K562 (cell line): ENCODE measurements around the gene GP2. TPM values are rescaled to one million over a fixed set of nuclear protein-coding genes. Genes with fewer than 3 reads are reported as not detected.

Experiments used
- ATAC-seq: fragments of 200-7000 bp; cut with Tn5 transposase; 3 replicates; pipeline ENCODE4 v1.9.1; 2020; ENCODE audit warnings: moderate library complexity
- BruUV-seq: library from RNA; stranded (reverse); fragments of 400-500 nt; replicated peaks from 2 replicates; lab custom pipeline; 2021; lab: Mats Ljungman, UMichigan
- CTCF ChIA-PET: fragments of 300-600 bp; formaldehyde crosslinking; extraction: SDS; loops from one replicate; lab custom pipeline; 2021; ENCODE audit warnings: low intra/inter-chr PET ratio; lab: Yijun Ruan, JAX
- POLR2A ChIA-PET: fragments of 300-600, 350-650 bp; sonication (Branson Sonifier 250); formaldehyde crosslinking; extraction: SDS; loops from one replicate; lab custom pipeline; 2021; ENCODE audit warnings: antibody characterized with exemption, inconsistent platforms; lab: Yijun Ruan, JAX
- DNase-seq, 4 experiments: peaks; one replicate each; pipeline versions ENCODE4 v3.0.0 to v3.0.0-alpha.2; 2011 to 2018; ENCODE audit warnings: low spot score in 3 of 4, mixed read lengths in 3 of 4; ENCODE audit errors: extremely low read depth in 1 of 4
- FAIRE-seq: peaks from 2 replicates; lab custom pipeline; 2011; peaks lifted over from hg19 to GRCh38; lab: Jason Lieb, UNC
- H2AFZ ChIP-seq: 2 replicates; pipeline ENCODE4 v1.6.0; 2011; ENCODE audit warnings: low read depth, low read length, control low read depth, inconsistent platforms
- H3K27ac ChIP-seq: fragments of 200-600 bp; 3 replicates; pipeline ENCODE4 v1.8.0; 2011; ENCODE audit warnings: low read depth, mild to moderate bottlenecking, control low read depth, inconsistent platforms, low read length, moderate library complexity, mixed read lengths; ENCODE audit errors: extremely low read depth
- H3K27me3 ChIP-seq, 2 experiments: fragments of 300-600 bp in 1 of 2; 2 replicates in 1 of 2; 3 replicates in 1 of 2; pipeline versions ENCODE4 v1.6.0 to v1.8.0; 2011; ENCODE audit warnings: inconsistent platforms in 2 of 2, low read length in 2 of 2, mild to moderate bottlenecking in 1 of 2, mixed read lengths in 1 of 2, moderate library complexity in 1 of 2; ENCODE audit not compliant: control insufficient read depth in 2 of 2, insufficient read depth in 2 of 2
- H3K36me3 ChIP-seq: fragments of 300-600 bp; 3 replicates; pipeline ENCODE4 v1.8.0; 2011; ENCODE audit warnings: mild to moderate bottlenecking, low read length, inconsistent platforms; ENCODE audit not compliant: control insufficient read depth, insufficient read depth
- H3K4me1 ChIP-seq, 2 experiments: fragments of 200-600 bp in 1 of 2; replicated peaks in 1 of 2; 2 replicates in 1 of 2; 3 replicates in 1 of 2; pipeline versions ENCODE4 v1.5.1 to v1.8.0; 2011; ENCODE audit warnings: inconsistent platforms in 2 of 2, low read length in 2 of 2, mild to moderate bottlenecking in 1 of 2, mixed read lengths in 1 of 2, moderate library complexity in 1 of 2; ENCODE audit not compliant: control insufficient read depth in 2 of 2, insufficient read depth in 2 of 2
- H3K4me2 ChIP-seq: 2 replicates; pipeline ENCODE4 v1.6.1; 2011; ENCODE audit warnings: low read length, control low read depth, inconsistent platforms, mixed read lengths; ENCODE audit not compliant: insufficient read depth
- H3K4me3 ChIP-seq: fragments of 200-600 bp; sonication (generic), shearing (Covaris generic); 2 replicates; pipeline ENCODE4 v1.5.1; 2016; ENCODE audit warnings: control low read depth, inconsistent platforms
- H3K79me2 ChIP-seq: fragments of 200-600 bp; 3 replicates; pipeline ENCODE4 v1.8.0; 2011; ENCODE audit warnings: low read length, inconsistent platforms; ENCODE audit not compliant: control insufficient read depth, insufficient read depth
- H3K9ac ChIP-seq, 2 experiments: 2 replicates each; pipeline versions ENCODE4 v1.6.0 to v1.6.1; 2011; ENCODE audit warnings: low read depth in 2 of 2, low read length in 2 of 2, control low read depth in 1 of 2, inconsistent platforms in 1 of 2, mild to moderate bottlenecking in 1 of 2, mixed read lengths in 1 of 2; ENCODE audit not compliant: insufficient read depth in 1 of 2
- H3K9me1 ChIP-seq: one replicate; pipeline ENCODE4 v1.6.0; 2011; ENCODE audit warnings: inconsistent platforms, mild to moderate bottlenecking, low read length, moderate library complexity; ENCODE audit not compliant: control insufficient read depth, insufficient read depth
- H3K9me3 ChIP-seq: replicated peaks from 2 replicates; pipeline ENCODE4 v1.5.1; 2011; ENCODE audit warnings: low read depth, low read length, inconsistent platforms; ENCODE audit not compliant: control insufficient read depth, insufficient read depth
- H4K20me1 ChIP-seq: replicated peaks from 2 replicates; pipeline ENCODE4 v1.6.1; 2011; ENCODE audit warnings: low read length, inconsistent platforms, mixed read lengths; ENCODE audit not compliant: control insufficient read depth, insufficient read depth
- NCOA6 ChIP-seq: fragments of 450-650 bp; IDR thresholded peaks from 2 replicates; pipeline ENCODE4 v1.6.1; 2017; ENCODE audit warnings: mild to moderate bottlenecking
- WGBS: fragments of 100-300 bp; shearing (Covaris generic); methylation state at CpG from one replicate; pipeline ENCODE4 v1.1.6; 2016; ENCODE audit warnings: low coverage, mixed read lengths; ENCODE audit not compliant: insufficient coverage; ENCODE audit errors: missing lambda C conversion rate; 5-methylcytosine and 5-hydroxymethylcytosine counted together
- in situ Hi-C: fragments of 300-500 bp; cut with MboI; formaldehyde crosslinking; loops from 4 replicates; pipeline ENCODE4 v1.15.0; 2018; ENCODE audit warnings: inconsistent platforms, mixed read lengths
- intact Hi-C: fragments of 100-400 bp; cut with micrococcal nuclease; formaldehyde crosslinking; loops from 2 replicates; pipeline ENCODE4 v1.14.2; 2022
- polyA plus RNA-seq, 8 experiments: library from polyadenylated mRNA; depleted of rRNA in 4 of 8; stranded (reverse) in 5 of 8; unstranded in 3 of 8; fragments of >200 nt; fragmentation: Nextera tagmentation in 2 of 8; fragmentation: Illumina TruSeq in 1 of 8; extraction: Ambion mirVana in 2 of 8; extraction: Trizol in 1 of 8; gene quantifications; 2 replicates each; pipeline versions ENCODE4 v1.2.1 to v1.2.3, GENCODE V29; 2011 to 2014; ENCODE audit warnings: inconsistent platforms in 1 of 8, missing spikeins in 1 of 8
- total RNA-seq, 7 experiments: library from RNA; depleted of rRNA in 6 of 7; stranded (reverse); fragments of >200 nt in 6 of 7; fragmentation: Illumina TruSeq in 2 of 7; extraction: Trizol in 2 of 7; gene quantifications; 2 replicates each; pipeline versions ENCODE4 v1.2.1 to v1.2.3, GENCODE V29; 2011 to 2021; ENCODE audit warnings: low replicate concordance in 1 of 7
- TF ChIP-seq, protein P1 (sequence below): fragments of 450-650 bp; formaldehyde crosslinking; IDR thresholded peaks from 2 replicates; pipeline ENCODE4 v1.4.0; 2020; ENCODE audit warnings: mild to moderate bottlenecking
- TF ChIP-seq, protein P2 (sequence below), 2 experiments: fragments of 450-650 bp in 1 of 2; sonication (generic) in 1 of 2; formaldehyde crosslinking; conservative IDR thresholded peaks; 2 replicates each; pipeline versions ENCODE4 v1.4.0 to v1.8.1; 2020 to 2022; ENCODE audit warnings: mild to moderate bottlenecking in 1 of 2, missing genetic modification reagents in 1 of 2

GP2 gene
- total and polyA plus RNA-seq, 9 of the 15 experiments (the other 6 are each of a cell fraction or from before 2014, with no cell fraction given) = 5.9 TPM; not detected in 8

DNA sequence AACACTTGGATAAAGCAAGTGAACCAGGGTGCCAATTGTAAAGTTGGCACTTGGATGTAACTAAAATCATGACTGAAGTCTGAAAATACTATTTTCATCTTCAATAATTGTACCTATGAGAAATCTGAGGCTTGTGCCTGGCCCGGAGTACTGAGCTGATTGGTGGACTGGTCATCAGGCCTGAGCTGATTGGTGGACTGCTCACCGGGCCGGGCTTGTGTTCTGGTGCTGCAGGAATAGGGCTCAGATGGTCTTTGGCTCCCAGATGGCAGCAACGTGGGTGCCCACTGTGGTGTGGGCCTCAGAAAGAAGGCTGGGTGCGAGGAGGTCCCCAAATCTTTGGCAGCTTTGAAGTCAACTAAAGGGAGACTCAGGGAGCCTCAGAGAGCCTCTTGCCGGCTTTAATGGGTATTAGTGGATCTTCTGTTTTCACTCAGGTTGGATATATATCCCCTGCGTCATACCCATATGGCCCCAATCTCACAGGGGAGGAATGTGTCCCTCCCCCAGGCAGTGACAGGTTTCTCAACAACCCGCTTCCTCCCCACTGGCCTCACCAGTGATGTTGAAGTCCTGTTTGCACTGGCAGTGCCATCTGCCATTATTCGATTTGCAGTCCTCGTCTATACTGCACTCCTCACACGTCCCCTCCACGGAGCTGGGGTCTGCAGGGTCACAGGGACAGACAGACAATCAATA, 20.5 kb upstream of the GP2 start:
- no peak overlapping the region for H3K4me2 ChIP-seq
- CTCF ChIA-PET = no interaction called here
- H3K79me2 ChIP-seq = no peaks in the 10 kb centered on the region
- intact Hi-C loops = no loop called here
- no peak overlapping the region for H3K9ac ChIP-seq
- TF ChIP-seq, protein P1, sequence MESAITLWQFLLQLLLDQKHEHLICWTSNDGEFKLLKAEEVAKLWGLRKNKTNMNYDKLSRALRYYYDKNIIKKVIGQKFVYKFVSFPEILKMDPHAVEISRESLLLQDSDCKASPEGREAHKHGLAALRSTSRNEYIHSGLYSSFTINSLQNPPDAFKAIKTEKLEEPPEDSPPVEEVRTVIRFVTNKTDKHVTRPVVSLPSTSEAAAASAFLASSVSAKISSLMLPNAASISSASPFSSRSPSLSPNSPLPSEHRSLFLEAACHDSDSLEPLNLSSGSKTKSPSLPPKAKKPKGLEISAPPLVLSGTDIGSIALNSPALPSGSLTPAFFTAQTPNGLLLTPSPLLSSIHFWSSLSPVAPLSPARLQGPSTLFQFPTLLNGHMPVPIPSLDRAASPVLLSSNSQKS (CRISPR knock-in tag) = no peak
- TF ChIP-seq, protein P2, sequence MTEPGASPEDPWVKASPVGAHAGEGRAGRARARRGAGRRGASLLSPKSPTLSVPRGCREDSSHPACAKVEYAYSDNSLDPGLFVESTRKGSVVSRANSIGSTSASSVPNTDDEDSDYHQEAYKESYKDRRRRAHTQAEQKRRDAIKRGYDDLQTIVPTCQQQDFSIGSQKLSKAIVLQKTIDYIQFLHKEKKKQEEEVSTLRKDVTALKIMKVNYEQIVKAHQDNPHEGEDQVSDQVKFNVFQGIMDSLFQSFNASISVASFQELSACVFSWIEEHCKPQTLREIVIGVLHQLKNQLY (CRISPR knock-in tag; conservative IDR thresholded peaks at IDR 0.05) = no peak
- no peak for TF ChIP-seq NCOA6
- TF ChIP-seq, all 486 proteins: peak for 0
- no peak overlapping the region for H3K27ac ChIP-seq
- H3K9me3 ChIP-seq = no peaks in the 10 kb centered on the region
- no peak for FAIRE-seq
- POLR2A ChIA-PET = interaction anchor here (0.6 kb wide), 1 partner anchor 27 kb away, joined by 3 read pairs; no protein-coding TSS in a partner anchor
- DNase-seq = peak in 3 of 4 experiments; percentile 17 to 38 (median 29)
- WGBS = 1% methylated on average over 11 of the region's 12 CpGs
- H3K9me1 ChIP-seq = no peaks in the 10 kb centered on the region
- BruUV-seq = no TSS peak
- H3K4me1 ChIP-seq = peaks cover 0 to 8% of the 10 kb centered on the region in 2 experiments; a peak in 1 of 5 replicates
- no peaks in the 10 kb centered on the region for H3K36me3 ChIP-seq
- H2AFZ ChIP-seq = no peak overlapping the region
- H4K20me1 ChIP-seq = 0 out of 2 replicates have a peak, but pooled peaks cover 6% of the 10 kb centered on the region
- no peak overlapping the region for H3K4me3 ChIP-seq
- ATAC-seq = no peak
- peaks cover under 1 to 19% of the 10 kb centered on the region in 2 experiments; a peak in 3 of 5 replicates for H3K27me3 ChIP-seq
- in situ Hi-C loops = no loop called here
